Skin epidermis (tissue), 12 donors: ENCODE measurements around the gene CACUL1.
"Not testable (repeated sequence)": the region's sequence is repeated elsewhere in the genome, so short reads cannot be mapped to it uniquely, and the experiment has no call there.

Experiments
- H3K27ac ChIP-seq, 21 experiments: fragments of 200-600 bp; sonication (generic) in 11 of 21; one replicate each; pipeline ENCODE4 v1.5.0; 2020; ENCODE audit warnings: mild to moderate bottlenecking in 3 of 21, inconsistent platforms in 2 of 21, moderate library complexity in 2 of 21
- H3K4me3 ChIP-seq, 7 experiments: fragments of 200-600 bp; sonication (generic) in 2 of 7; one replicate each; pipeline ENCODE4 v1.5.0; 2020; ENCODE audit warnings: inconsistent platforms in 2 of 7, mild to moderate bottlenecking in 2 of 7, moderate library complexity in 1 of 7

The CACUL1 gene

DNA sequence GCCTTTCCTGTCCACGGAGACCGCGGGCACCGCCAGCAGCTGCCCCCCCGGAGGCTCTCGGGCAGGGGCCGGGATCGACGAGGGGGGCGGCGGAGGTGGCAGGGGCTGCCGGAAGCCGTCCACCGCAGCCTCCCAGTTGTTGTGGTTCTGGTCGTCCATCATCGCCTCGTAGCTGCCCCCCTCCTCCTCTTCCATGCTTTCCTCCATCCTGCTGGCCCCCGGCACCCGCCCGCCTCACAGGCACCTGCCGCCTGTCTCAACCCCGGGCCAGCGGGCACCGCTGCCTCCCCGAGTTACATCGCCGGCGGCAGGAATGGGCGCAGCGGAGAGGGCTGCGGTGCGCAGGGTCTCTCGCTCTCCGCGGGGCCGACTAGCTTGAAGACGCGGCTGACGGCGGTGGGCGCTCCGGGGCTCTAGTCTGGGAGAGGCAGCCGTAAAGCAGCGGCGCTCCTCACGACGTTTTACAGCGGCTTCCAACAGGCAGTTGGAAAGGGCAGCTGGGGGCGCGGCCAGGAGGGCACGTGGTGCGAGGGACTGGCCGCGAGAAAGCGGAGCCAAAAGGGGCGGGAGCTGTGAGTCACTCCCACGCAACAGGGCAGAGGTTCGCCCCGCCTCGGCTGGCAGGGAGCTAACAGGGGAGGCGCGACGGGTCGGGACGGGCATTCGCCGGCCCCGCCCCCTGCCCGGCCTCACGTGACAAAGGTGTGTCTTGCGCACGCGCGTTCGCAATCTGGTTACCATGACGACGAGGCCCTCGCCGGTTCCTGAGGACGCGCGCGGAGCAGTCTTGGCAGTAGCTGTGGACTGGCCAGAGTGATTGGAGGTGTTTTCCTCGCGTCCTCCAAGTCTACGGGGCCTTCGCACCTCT lies at the start of gene CACUL1:
TSS of gene CACUL1 (minus strand) at position 415 of the 868 bp plus-strand sequence. CDS start at position 207, 208 bp downstream.
- H3K4me3 ChIP-seq = peak within 1 kb of the TSS; percentile 91 to 99 (median 93)

GRCh38 chr10:118804262-118804773 lies 49.5 kb upstream of the CACUL1 start:
- H3K27ac ChIP-seq = no peak overlapping the region
- no peak overlapping the region for H3K4me3 ChIP-seq

More for the DNA sequence above, at the start of gene CACUL1:
- peak within 1 kb of the TSS; percentile 78 to 97 (median 90) for H3K27ac ChIP-seq

DNA sequence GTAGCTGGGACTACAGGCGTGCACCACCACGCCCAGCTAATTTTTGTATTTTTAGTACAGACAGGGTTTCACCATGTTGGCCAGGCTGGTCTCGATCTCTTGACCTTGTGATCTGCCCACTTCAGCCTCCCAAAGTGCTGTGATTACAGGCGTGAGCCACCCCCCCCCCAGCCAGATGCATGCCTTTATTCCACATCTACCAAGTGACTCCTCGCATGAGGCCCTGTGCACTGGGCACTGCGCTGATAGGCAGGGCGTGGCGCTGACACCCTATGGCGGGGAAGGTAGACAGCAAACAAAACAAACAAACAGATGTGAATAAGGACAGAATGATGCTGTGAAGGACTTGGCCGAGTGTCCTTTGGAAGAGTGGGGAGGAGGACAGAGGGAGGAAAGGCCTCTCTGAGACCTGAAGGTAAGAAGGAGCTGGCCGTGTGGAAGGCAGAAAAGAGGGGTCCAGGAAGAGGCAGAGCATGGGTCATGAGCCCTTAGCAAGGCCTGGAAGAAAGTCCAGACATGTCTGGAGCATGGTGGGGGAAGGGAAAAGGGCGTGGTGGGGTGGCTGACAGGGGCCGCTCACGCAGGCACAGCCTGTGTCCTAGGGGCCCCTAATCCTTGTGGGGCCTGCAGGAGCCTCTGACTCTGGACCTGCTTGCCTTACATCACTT lies 47.5 kb upstream of the CACUL1 start:
- H3K4me3 ChIP-seq = no peak overlapping the region
- no peak overlapping the region for H3K27ac ChIP-seq

DNA sequence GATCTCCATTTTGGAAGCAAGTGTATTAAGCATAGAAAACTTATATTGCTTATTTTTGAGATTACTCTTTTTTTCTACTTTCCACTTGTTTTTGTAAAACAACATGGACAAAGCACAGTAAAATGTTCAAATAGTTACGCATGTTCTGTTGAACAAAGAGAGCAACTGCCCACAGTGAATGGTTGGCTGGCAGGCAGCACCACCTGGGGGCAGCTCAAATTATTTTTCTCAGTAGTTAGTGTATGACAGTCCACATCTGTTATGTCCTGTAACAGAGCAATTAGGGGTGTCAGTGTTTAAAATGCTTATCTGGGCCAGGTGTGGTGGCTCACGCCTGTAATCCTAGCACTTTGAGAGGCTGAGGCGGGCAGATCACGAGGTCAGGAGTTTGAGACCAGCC lies 46.1 kb upstream of the CACUL1 start:
- Histone ChIP-seq H3K27ac (no peak overlapping the region), H3K4me3 (no peak overlapping the region)

DNA sequence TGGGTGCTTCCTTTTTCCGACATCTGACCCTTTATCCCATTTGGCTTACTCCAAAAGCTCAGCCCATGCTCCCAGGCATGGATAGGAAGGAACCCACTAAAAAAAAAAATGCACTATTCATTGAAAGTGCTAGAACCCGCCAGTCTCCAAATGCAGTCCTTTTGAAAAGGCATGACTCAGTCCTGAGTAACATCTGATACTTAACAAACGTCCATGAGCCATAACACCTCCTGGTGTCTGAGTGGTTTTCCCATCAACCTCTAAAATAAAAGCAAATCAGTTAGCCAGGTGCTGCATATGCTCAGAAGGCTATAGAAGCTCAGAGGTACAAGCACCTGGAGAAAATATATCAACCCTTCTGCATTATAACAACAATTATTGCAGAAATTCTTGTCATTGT lies 45.0 kb upstream of the CACUL1 start:
- Histone ChIP-seq H3K4me3 (no peak overlapping the region), H3K27ac (no peak overlapping the region)

DNA sequence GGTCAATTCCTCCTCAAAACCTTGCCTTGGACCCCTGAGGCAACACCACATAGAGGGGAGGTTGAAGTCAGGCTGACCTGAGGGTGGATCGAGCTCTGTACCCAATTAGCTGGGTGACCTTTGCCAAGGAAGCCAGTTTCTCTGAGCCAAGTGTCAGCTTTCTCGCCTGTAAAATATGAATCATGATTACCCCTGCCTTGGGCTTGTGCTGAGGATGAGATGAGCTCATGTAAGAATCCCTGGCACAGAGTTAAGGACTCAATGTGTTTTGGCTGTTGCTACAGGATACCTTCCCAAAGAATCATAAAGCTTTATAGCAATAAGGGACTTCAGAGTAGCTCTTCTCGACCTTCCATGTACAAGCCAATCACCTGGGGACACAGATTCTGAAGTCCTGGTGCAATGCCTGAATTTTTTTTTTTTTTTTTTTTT lies 43.5 kb upstream of the CACUL1 start:
- Histone ChIP-seq H3K4me3 (no peak overlapping the region), H3K27ac (no peak overlapping the region)

DNA sequence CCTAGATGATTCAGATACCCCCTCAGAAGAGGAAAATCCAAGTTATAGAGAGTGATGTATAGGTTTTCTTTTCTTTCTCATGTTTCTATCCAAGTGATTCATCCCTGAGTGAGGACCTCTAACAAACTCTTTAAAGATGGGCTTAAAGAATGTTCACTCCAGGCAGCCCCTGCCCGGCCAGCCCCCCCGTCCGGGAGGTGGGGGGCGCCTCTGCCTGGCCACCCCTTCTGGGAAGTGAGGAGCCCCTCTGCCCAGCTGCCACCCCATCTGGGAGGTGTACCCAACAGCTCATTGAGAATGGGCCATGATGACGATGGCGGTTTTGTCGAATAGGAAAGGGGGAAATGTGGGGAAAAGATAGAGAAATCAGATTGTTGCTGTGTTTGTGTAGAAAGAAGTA lies 40.2 kb upstream of the CACUL1 start:
- H3K27ac ChIP-seq, H3K4me3 ChIP-seq: not testable (repeated sequence)

- H3K27ac ChIP-seq = peak overlapping the region in 5 of 21 experiments; percentile 18 to 43 (median 36)
- H3K4me3 ChIP-seq = no peak overlapping the region
Observed at GRCh38 chr10:118793545-118793944, 38.8 kb upstream of the CACUL1 start.

GRCh38 chr10:118792526-118792925 lies 37.8 kb upstream of the CACUL1 start:
- H3K27ac ChIP-seq = peak overlapping the region in 11 of 21 experiments; percentile 13 to 78 (median 43)
- no peak overlapping the region for H3K4me3 ChIP-seq

- Histone ChIP-seq H3K4me3 (no peak overlapping the region), H3K27ac (peak overlapping the region in 2 of 21 experiments; percentile 5 to 42)
Observed at GRCh38 chr10:118790058-118790457, 35.3 kb upstream of the CACUL1 start.

DNA sequence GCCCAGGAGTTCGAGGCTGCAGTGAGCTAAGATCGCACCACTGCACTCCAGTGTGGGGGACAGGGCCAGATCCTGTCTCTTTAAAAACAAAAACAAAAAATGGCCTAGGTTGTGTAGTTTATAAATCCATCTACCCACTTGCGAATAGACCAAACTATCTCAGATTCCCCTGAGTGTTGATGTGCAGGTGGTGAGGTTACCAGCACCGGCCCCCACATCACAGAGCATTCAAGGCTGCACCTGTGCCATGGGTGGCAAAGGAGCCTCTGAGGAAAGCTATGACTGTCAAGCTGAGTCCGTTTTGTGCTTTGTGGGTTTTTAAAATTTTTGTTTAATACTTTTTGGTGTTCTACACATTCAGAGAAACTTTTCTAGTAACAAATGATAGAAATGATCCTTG lies 30.8 kb upstream of the CACUL1 start:
- no peak overlapping the region for H3K4me3 ChIP-seq
- H3K27ac ChIP-seq = no peak overlapping the region

DNA sequence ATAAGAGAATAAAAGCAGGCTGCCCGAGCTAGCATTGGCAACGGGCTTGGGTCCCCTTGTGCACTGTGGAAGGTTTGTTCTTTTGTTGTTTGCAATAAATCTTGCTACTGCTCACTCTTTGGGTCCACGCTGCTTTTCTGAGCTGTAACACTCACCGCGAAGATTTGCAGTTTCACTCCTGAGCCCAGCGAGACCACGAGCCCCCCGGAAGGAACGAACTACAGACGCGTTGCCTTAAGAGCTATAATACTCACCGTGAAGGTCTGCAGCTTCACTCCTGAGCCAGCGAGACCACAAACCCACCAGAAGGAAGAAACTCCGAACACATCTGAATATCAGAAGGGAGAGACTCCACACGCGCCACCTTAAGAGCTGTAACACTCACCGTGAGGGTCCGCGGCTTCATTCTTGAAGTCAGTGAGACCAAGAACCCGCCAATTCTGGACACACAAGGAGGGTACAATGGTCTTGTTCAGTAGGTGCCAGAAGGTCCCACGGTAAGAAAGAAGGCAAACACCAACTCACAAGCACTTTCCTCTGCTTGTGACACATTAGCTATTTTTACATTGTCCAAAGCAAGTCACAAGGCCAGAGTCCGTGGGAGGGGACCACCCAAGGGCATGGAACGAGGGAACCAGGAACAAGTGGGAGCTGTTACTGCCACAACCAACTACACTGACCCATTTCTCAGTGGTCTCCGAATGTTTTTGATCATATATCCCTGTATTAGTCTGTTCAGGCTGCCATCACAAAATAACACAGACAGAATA lies 29.2 kb upstream of the CACUL1 start:
- H3K27ac ChIP-seq = no peak overlapping the region

GRCh38 chr10:118782916-118783465 lies 28.2 kb upstream of the CACUL1 start:
- H3K4me3 ChIP-seq, H3K27ac ChIP-seq: not testable (repeated sequence)

More for the DNA sequence above, 29.2 kb upstream of the CACUL1 start:
- H3K4me3 ChIP-seq = no peak overlapping the region

DNA sequence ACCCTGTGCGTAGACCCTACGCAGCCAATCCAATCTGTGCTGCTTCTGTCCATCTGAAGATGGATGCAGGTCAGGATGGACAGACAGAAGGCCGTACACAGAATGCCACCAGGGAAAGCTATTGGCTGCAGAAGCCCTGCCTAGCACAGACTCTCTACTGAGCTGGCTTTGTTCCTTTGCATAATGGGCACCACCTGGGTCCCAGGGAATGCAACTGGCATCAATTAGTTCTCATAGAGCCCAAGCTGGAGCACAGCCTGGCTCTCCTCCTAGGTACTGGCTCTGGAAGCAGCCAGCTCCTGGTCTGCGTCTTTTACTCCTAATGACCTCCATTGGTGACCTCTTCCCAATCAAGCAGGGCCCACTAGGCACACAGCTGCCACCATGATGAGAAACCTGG lies 26.8 kb upstream of the CACUL1 start:
- no peak overlapping the region for H3K4me3 ChIP-seq
- no peak overlapping the region for H3K27ac ChIP-seq

GRCh38 chr10:118778727-118779126 lies 24.0 kb upstream of the CACUL1 start:
- H3K4me3 ChIP-seq = no peak overlapping the region
- H3K27ac ChIP-seq = no peak overlapping the region

DNA sequence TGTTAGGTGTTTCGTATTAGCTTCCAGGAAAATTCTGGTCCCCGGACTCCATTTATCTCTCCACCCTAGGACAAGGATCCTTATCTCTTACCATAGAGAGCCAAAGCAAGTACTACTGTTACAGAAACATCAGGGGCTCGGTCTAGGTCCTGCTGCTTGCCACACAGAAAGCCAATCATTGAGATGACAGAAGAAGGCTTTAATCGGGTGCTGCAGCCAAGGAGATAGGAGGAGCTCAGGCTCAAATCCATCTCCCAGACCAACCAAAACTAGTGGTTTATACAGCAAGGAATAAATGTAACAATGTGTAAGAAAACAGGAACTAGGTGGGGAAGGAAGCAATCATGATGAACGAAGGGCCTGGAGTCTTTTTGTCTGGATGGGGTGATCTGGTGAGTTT lies 22.2 kb upstream of the CACUL1 start:
- no peak overlapping the region for H3K27ac ChIP-seq
- H3K4me3 ChIP-seq = no peak overlapping the region

- no peak overlapping the region for H3K4me3 ChIP-seq
- no peak overlapping the region for H3K27ac ChIP-seq
Observed at GRCh38 chr10:118776033-118776432, 21.3 kb upstream of the CACUL1 start.

DNA sequence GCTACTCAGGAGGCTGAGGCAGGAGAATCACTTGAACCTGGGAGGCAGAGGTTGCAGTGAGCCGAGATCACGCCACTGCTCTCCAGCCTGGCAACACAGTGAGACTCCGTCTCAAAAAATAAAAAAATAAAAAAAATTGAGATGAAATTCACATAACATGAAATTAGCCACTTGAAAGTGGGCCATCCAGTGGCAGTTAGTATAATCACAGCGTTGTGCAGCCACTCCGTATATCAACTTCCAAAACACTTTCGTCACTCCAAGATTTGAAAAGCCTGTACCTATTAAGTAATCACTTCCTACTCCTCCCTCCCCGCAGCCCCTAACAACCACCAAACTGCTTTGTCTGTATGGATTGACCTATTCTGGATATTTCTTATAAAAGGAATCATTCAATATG lies 20.7 kb upstream of the CACUL1 start:
- Histone ChIP-seq H3K4me3 (no peak overlapping the region), H3K27ac (no peak overlapping the region)

GRCh38 chr10:118773041-118773440 lies 18.3 kb upstream of the CACUL1 start:
- Histone ChIP-seq H3K4me3 (no peak overlapping the region), H3K27ac (no peak overlapping the region)

- Histone ChIP-seq H3K27ac (no peak overlapping the region), H3K4me3 (no peak overlapping the region)
Observed at GRCh38 chr10:118771976-118772375, 17.2 kb upstream of the CACUL1 start.
